ENCODE measurements around the gene GPR62.

The GPR62 gene

DNA sequence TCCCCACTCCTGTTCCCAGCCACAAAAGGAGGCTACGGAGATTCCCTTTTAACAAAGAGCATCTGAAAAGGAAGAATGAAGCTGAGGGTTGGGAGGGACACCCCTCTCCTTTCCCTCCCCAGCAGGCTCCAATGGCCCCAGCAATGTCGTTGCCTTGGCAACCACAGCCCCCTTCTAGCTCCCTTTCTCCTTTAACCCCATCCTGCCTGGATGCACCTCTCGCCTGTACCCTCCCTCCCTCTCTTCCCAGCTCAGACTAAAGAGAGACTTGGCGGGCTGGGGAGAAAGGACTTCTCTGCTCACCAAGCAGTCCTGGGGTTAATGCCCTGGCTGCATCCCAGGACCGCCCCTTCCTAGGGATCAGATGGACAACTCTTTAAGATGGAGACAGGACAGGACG, 47.6 kb downstream of the GPR62 start:
- H3K9me3 Mint-ChIP-seq: no peaks in the 10 kb centered on the region
- H3K4me3 Mint-ChIP-seq: no peak overlapping the region
- ATAC-seq: no peak
- peak overlapping the region; percentile 50 for H3K27ac Mint-ChIP-seq
- no peak for DNase-seq (ENCODE audit: low spot score in 2 of 2)
- H3K36me3 Mint-ChIP-seq: no peaks in the 10 kb centered on the region
- H3K4me1 Mint-ChIP-seq: peaks cover 11% of the 10 kb centered on the region

DNA sequence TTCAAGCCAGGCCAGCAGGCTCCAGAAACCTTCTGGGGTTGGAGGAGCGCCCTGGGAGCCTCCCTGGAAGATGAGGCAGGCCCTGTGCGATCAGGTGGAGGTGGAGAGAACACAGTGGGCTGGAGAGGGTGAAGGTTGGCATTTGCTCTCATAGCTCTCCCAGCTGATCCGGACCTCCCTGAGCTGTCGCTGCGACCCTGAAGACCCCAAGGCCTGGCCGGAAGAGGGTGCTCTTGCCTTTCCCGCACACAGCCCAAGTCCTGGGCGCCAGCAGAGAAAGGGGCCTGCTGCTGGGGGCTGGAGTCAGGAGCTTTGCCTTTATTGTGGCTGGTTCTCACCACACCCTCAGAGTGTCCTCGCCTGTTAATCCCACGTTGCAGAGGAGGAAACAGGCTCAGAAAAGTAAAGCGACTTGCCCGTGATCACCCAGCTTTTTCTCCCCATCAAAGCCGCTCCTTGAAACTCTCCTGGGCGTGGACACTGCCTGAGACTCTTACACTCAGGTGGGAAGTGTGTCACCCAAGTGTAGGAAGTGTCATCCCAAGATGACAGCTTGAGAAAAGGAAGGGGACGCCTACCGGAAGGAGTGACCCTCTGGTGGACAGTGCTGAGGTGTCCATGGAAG, 49.1 kb downstream of the GPR62 start:
- H3K27ac Mint-ChIP-seq: no peak overlapping the region
- H3K9me3 Mint-ChIP-seq: no peaks in the 10 kb centered on the region
- no peaks in the 10 kb centered on the region for H3K36me3 Mint-ChIP-seq
- H3K4me3 Mint-ChIP-seq: no peak overlapping the region
- DNase-seq (ENCODE audit: low spot score in 2 of 2): no peak
- ATAC-seq: no peak
- peaks cover 11% of the 10 kb centered on the region for H3K4me1 Mint-ChIP-seq

DNA sequence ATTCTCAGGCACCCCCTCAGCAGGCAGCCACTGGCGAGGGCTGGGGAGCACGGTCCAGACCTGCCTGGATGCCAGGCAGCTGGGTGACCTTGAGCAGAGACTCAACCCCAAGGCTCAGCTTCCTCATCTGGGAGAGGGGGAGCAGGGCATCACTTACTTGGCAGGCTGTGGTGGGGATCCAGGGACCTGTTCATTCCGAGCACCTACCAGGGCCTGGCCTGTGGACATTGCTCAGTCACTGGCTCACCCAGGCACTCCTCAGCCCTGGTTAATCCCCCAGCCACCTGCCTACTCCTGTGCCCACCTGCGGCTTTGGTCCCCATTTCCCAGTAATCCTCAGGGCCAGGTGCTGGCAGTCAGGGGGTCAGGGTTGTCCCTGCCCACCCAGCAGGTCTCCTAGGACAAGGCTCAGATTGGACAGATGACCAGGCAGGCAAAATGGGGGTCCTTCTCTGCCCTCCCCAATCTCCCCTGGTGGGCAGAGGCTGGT, 49.8 kb downstream of the GPR62 start:
- Mint-ChIP-seq H3K36me3 (no peaks in the 10 kb centered on the region), H3K4me3 (no peak overlapping the region), H3K9me3 (no peaks in the 10 kb centered on the region), H3K27ac (no peak overlapping the region), H3K4me1 (peaks cover 11% of the 10 kb centered on the region)
- ATAC-seq: no peak
- DNase-seq (ENCODE audit: low spot score in 2 of 2): no peak

DNA sequence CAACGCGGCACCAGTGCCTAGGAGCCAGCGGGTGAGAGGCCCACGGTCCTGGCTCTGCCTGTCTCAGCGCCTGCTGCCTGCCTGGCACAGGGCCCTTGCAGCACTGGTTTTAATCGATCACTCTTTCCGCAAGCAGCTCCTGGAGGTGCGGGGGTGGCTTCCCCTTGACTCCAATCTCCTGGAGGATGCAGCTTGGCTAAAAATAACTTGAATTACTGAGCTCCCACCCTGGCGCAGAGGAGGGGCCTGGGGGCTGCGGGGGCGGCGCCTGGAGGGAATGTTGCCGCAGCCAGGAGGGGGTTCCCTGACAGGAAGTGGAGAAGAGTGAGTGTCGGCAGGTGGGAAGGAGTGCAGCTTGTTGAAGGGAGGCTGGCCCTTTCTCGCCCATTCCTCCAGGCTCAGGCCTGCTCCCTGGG, 50.4 kb downstream of the GPR62 start:
- no peak overlapping the region for H3K4me3 Mint-ChIP-seq
- ATAC-seq (no peak), DNase-seq (ENCODE audit: low spot score in 2 of 2) (no peak)
- H3K9me3 Mint-ChIP-seq: no peaks in the 10 kb centered on the region
- no peak overlapping the region for H3K27ac Mint-ChIP-seq
- H3K4me1 Mint-ChIP-seq: peaks cover 11% of the 10 kb centered on the region
- no peaks in the 10 kb centered on the region for H3K36me3 Mint-ChIP-seq

DNA sequence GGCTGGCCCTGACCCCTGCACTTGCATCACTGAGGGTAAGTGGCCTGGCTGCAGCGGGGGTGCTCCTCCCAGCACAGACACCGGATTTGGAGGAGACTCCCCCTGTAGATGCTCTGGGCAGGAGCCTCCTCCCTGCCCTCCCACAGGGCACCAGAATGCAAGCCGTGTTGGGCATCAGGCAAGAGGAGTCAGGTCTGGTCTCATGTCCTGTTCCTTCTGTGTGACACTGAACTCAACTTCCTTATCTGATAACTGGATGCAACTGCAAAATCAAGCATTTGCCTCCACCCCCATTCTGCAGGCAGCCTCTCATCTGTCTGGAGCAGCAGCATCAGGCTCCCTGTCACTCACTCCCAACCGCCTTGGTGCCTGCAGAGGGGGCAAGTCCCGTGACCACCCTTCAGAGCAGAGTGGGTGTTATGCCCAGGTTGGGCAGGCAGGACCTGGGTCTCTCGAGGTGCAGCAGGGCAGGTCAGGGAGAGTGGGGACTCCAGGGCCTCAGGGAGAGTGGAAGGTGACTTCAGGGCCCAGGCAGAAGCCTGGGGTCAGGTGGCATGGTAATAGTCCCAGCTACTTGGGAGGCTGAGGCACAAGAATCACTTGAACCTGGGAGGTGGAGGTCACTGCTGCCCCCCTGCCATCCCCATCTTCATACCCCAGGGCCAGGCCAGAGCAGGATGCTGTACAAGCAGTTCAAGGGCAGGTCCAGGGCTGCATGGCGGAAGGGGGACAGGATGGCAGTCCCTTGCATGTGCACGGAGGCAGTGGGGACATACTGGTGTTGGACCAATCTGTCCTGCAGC, 51.0 kb downstream of the GPR62 start:
- peaks cover 10% of the 10 kb centered on the region for H3K4me1 Mint-ChIP-seq
- H3K9me3 Mint-ChIP-seq: no peaks in the 10 kb centered on the region
- DNase-seq (ENCODE audit: low spot score in 2 of 2) (no peak), ATAC-seq (no peak)
- no peaks in the 10 kb centered on the region for H3K36me3 Mint-ChIP-seq
- no peak overlapping the region for H3K4me3 Mint-ChIP-seq
- no peak overlapping the region for H3K27ac Mint-ChIP-seq

DNA sequence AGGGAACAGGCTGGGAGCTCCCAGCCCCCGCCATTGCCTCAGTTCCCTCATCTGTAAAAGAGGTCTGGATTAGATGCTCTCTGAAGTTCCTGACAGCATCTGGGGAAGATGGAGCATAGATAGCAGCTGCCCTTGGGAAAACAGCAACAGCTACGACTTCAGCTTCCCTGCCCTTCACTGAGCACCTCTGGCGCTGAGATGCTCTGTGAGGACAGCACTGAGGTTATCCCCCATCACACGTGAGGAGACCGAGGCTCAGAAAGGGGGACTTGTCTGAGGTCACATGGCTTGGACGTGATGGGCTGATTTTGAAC, 51.6 kb downstream of the GPR62 start:
- no peaks in the 10 kb centered on the region for H3K9me3 Mint-ChIP-seq
- ATAC-seq (no peak), DNase-seq (ENCODE audit: low spot score in 2 of 2) (no peak)
- H3K4me3 Mint-ChIP-seq: no peak overlapping the region
- no peaks in the 10 kb centered on the region for H3K36me3 Mint-ChIP-seq
- H3K4me1 Mint-ChIP-seq: peaks cover 4% of the 10 kb centered on the region
- no peak overlapping the region for H3K27ac Mint-ChIP-seq
